DMS153 treated with DMSO at 0.1 percent for 48 hours (cell line): ENCODE data around the gene POPDC2.

ENCODE experiments used
- DNase-seq: peaks from one replicate; lab custom pipeline; 2025; ENCODE audit not compliant: unreplicated experiment; lab: John Stamatoyannopoulos, UW

POPDC2 gene

GRCh38 chr3:119672776-119673175 lies 12.4 kb upstream of the POPDC2 start:
- DNase-seq: no peak

- no peak for DNase-seq
These were observed 9.6 kb upstream of the POPDC2 start for GRCh38 chr3:119669906-119670570.

GRCh38 chr3:119665954-119666559 lies 5.7 kb upstream of the POPDC2 start:
- DNase-seq: no peak

- no peak for DNase-seq
These were observed 4.5 kb upstream of the POPDC2 start for GRCh38 chr3:119664850-119665379.

- DNase-seq: no peak
These were observed 4.0 kb upstream of the POPDC2 start for GRCh38 chr3:119664370-119664769.

- DNase-seq: no peak
These were observed 3.5 kb upstream of the POPDC2 start for GRCh38 chr3:119663885-119664284.

GRCh38 chr3:119662604-119663373 lies 2.4 kb upstream of the POPDC2 start:
- no peak for DNase-seq

- no peak for DNase-seq
These were observed 640 bp downstream of the POPDC2 start for GRCh38 chr3:119659606-119660291.

GRCh38 chr3:119658994-119659393 lies 1.4 kb downstream of the POPDC2 start:
- no peak for DNase-seq

- DNase-seq: no peak
These were observed 2.3 kb downstream of the POPDC2 start for GRCh38 chr3:119657887-119658702.

GRCh38 chr3:119653876-119654275 lies 6.5 kb downstream of the POPDC2 start:
- no peak for DNase-seq

GRCh38 chr3:119652306-119653033 lies 7.9 kb downstream of the POPDC2 start:
- no peak for DNase-seq

- no peak for DNase-seq
These were observed 10.6 kb downstream of the POPDC2 start for GRCh38 chr3:119649761-119650160.

- no peak for DNase-seq
These were observed 12.4 kb downstream of the POPDC2 start for GRCh38 chr3:119647843-119648575.

GRCh38 chr3:119647171-119647570 lies 13.2 kb downstream of the POPDC2 start:
- DNase-seq: no peak

GRCh38 chr3:119645813-119646212 lies 14.6 kb downstream of the POPDC2 start:
- DNase-seq: no peak

- DNase-seq: no peak
These were observed 15.9 kb downstream of the POPDC2 start for GRCh38 chr3:119644481-119644880.

GRCh38 chr3:119643528-119643927 lies 16.9 kb downstream of the POPDC2 start:
- no peak for DNase-seq
